Ovary (tissue), 9 donors: ENCODE data around the gene RPS6KA4. TPM values are rescaled to one million over a fixed set of nuclear protein-coding genes. Genes with fewer than 3 reads are reported as not detected.

Experiments
- DNase-seq, 5 donors: peaks; one replicate each; pipeline ENCODE4 v3.0.0-alpha.2; 2019 to 2020
- H3K27ac ChIP-seq, 2 donors: fragments of 200-600 bp; one replicate each; pipeline versions ENCODE4 v1.5.1 to v1.8.0; 2019 to 2022
- H3K27me3 ChIP-seq: fragments of 200-600 bp; one replicate; pipeline ENCODE4 v1.8.0; 2022
- H3K36me3 ChIP-seq: fragments of 200-600 bp; sonication (generic); one replicate; pipeline ENCODE4 v1.5.1; 2019
- H3K4me1 ChIP-seq: one replicate; pipeline ENCODE4 v1.8.1; 2013; ENCODE audit warnings: mild to moderate bottlenecking, moderate library complexity; ENCODE audit not compliant: insufficient read depth
- H3K4me3 ChIP-seq: fragments of 200-600 bp; sonication (generic); one replicate; pipeline ENCODE4 v1.5.1; 2017
- H3K9me3 ChIP-seq, 2 donors: fragments of 200-600 bp in 1 of 2; sonication (generic) in 1 of 2; one replicate each; pipeline versions ENCODE4 v1.5.1 to v1.8.1; 2013 to 2019; ENCODE audit warnings: mild to moderate bottlenecking in 1 of 2, moderate library complexity in 1 of 2
- CTCF ChIP-seq, 3 donors: fragments of 450-650 bp in 2 of 3; fragments of 200-600 bp in 1 of 3; IDR thresholded peaks; one replicate each; pipeline versions ENCODE4 v1.5.1 to v1.8.0; 2016 to 2022; ENCODE audit warnings: antibody characterized with exemption in 3 of 3, mild to moderate bottlenecking in 1 of 3
- EP300 ChIP-seq: sonication (generic); formaldehyde crosslinking; IDR thresholded peaks from one replicate; pipeline ENCODE4 v1.6.1; 2017; ENCODE audit warnings: antibody characterized with exemption
- POLR2A ChIP-seq: fragments of 450-650 bp; IDR thresholded peaks from one replicate; pipeline ENCODE4 v1.6.1; 2017; ENCODE audit warnings: antibody characterized with exemption, mild to moderate bottlenecking, moderate library complexity
- WGBS, 3 donors: extraction: QIAGEN DNeasy Blood & Tissue Kit in 1 of 3; methylation state at CpG; one replicate each; pipeline versions ENCODE4 v1.1.5 to v1.1.7; 2013 to 2017; 5-methylcytosine and 5-hydroxymethylcytosine counted together
- intact Hi-C, 4 donors: fragments of 100-400 bp; cut with DNase I; formaldehyde crosslinking; loops; one replicate each; pipeline versions ENCODE4 v1.11.0 to v1.15.1; 2022 to 2023
- polyA plus RNA-seq, 2 donors: library from polyadenylated mRNA; stranded (reverse); fragments of 200-250 nt in 1 of 2; fragments of 350-450 nt in 1 of 2; fragmentation: Illumina TruSeq in 1 of 2; extraction: RNeasy Lipid Tissue Mini Kit (QIAGEN cat#74804) in 1 of 2; gene quantifications; one replicate each; pipeline ENCODE4 v1.2.3, GENCODE V29; 2013 to 2014
- total RNA-seq, 7 donors: library from RNA; depleted of rRNA in 2 of 7; stranded (reverse); fragments of >200 nt in 2 of 7; fragmentation: NEBNext Ultra II Directional in 3 of 7; extraction: Animal tissue kit (Norgen Biotek cat#: 25700) in 3 of 7; gene quantifications; one replicate each; pipeline versions ENCODE4 v1.1.0 to v1.2.4, GENCODE V29; 2016 to 2023
- donor health status: DM: no; HTN: no; CAD: no; lungs with moderate emphysema.
- donor health status: DM: no; HTN: no; CAD: no.
- donor health status: Bipolar disorder and iron deficiency.
- donor health status: DM: yes; HTN: yes; CAD: no.
- donor health status: DM: no; HTN: no; CAD: no.
- donor health status: DM: yes; HTN: yes; CAD: no.

The RPS6KA4 gene
- total and polyA plus RNA-seq, 9 donors = 4.0 to 31.4 (median 14.9) TPM

DNA sequence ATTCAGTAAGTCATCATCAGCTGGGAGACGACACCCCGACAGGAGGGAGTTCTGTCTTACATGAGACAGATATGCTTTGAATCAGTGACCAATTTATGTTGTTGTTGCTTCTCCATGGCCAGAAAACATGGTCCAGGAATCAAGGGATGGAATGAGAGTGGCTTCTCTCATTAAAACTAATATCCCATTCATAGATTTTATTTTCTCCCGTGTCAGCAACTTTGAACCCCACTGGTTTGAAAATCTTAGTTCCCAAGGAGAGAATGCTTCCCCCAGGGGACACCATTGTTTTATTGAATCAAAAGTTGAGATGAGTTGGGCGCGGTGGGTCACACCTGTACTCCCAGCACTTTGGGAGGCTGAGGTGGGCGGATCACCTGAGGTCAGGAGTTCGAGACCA lies 42.8 kb downstream of the RPS6KA4 start:
- H3K27me3 ChIP-seq = no peaks in the 10 kb centered on the region

GRCh38 chr11:64403106-64403505 lies 44.1 kb downstream of the RPS6KA4 start:
- H3K27me3 ChIP-seq = no peaks in the 10 kb centered on the region
- WGBS, 3 donors = 72 to 77% (median 75%) methylated on average over 5 of the region's 5 CpGs
- no peak for DNase-seq
- H3K27ac ChIP-seq = no peak overlapping the region
- TF ChIP-seq POLR2A (no peak), CTCF (IDR thresholded peaks at IDR 0.05) (no peak), EP300 (no peak)
- peaks cover 1% of the 10 kb centered on the region for H3K4me1 ChIP-seq
- H3K4me3 ChIP-seq = no peak overlapping the region
- no peaks in the 10 kb centered on the region for H3K36me3 ChIP-seq
- intact Hi-C loops = no loop called here
- H3K9me3 ChIP-seq = no peaks in the 10 kb centered on the region

More for the DNA sequence above, 42.8 kb downstream of the RPS6KA4 start:
- Histone ChIP-seq H3K9me3 (no peaks in the 10 kb centered on the region), H3K4me1 (peaks cover 1% of the 10 kb centered on the region), H3K36me3 (no peaks in the 10 kb centered on the region), H3K4me3 (no peak overlapping the region), H3K27ac (no peak overlapping the region)
- 81 to 89% (median 87%) methylated on average over 7 of the region's 7 CpGs for WGBS, 3 donors
- intact Hi-C loops = no loop called here
- TF ChIP-seq EP300 = no peak
- no peak for TF ChIP-seq POLR2A
- no peak for DNase-seq

- no peak overlapping the region for H3K27ac ChIP-seq
- TF ChIP-seq EP300 = no peak
- TF ChIP-seq POLR2A = no peak
- TF ChIP-seq CTCF (IDR thresholded peaks at IDR 0.05) = no peak
- no peaks in the 10 kb centered on the region for H3K27me3 ChIP-seq
- DNase-seq = peak in 4 of 5 donors; percentile 51 to 78 (median 56)
- peaks cover 1% of the 10 kb centered on the region for H3K4me1 ChIP-seq
- WGBS, 3 donors = 12 to 19% (median 15%) methylated on average over 10 of the region's 10 CpGs
- intact Hi-C loops = no loop called here
- H3K36me3 ChIP-seq = no peaks in the 10 kb centered on the region
- no peaks in the 10 kb centered on the region for H3K9me3 ChIP-seq
- no peak overlapping the region for H3K4me3 ChIP-seq
Measured at GRCh38 chr11:64406221-64406946, 47.4 kb downstream of the RPS6KA4 start.

DNA sequence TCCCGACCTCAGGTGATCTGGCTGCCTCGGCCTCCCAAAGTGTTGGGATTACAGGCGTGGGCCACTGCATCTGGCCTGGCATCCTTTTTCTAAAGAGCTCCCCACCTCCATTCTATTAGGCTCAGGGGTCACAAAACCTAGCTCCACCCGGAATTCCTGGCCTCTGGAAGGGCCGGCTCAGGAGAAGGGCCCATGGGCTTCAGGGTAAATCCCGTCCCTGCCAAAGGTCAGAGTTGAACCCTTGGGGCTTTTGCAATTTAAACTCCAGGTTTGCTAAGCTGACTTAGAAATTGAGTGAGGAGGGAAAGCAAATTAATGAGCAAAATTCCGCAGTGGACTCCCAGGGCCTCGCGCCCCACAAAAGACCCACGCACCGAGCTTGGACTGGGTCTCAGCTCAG lies 48.3 kb downstream of the RPS6KA4 start:
- no peaks in the 10 kb centered on the region for H3K27me3 ChIP-seq
- TF ChIP-seq EP300 = no peak
- no peak overlapping the region for H3K4me3 ChIP-seq
- no peak overlapping the region for H3K27ac ChIP-seq
- H3K9me3 ChIP-seq = no peaks in the 10 kb centered on the region
- H3K36me3 ChIP-seq = no peaks in the 10 kb centered on the region
- intact Hi-C loops = no loop called here
- WGBS, 3 donors = 82 to 85% (median 85%) methylated on average over 11 of the region's 11 CpGs
- peaks cover 1% of the 10 kb centered on the region for H3K4me1 ChIP-seq
- DNase-seq = no peak

- intact Hi-C loops = no loop called here
- TF ChIP-seq CTCF (IDR thresholded peaks at IDR 0.05) (no peak), EP300 (no peak), POLR2A (no peak)
- Histone ChIP-seq H3K36me3 (no peaks in the 10 kb centered on the region), H3K27me3 (no peaks in the 10 kb centered on the region), H3K9me3 (no peaks in the 10 kb centered on the region), H3K27ac (no peak overlapping the region), H3K4me3 (no peak overlapping the region), H3K4me1 (peaks cover 1% of the 10 kb centered on the region)
- 83 to 98% (median 94%) methylated on average over 2 of the region's 2 CpGs for WGBS, 3 donors
- DNase-seq = no peak
Measured at GRCh38 chr11:64407630-64408029, 48.7 kb downstream of the RPS6KA4 start.
